CD14-positive monocyte (primary cell): ENCODE results near the gene SIPA1L3. TPM values are rescaled to one million over a fixed set of nuclear protein-coding genes. Genes with fewer than 3 reads are reported as not detected.

Experiments
- DNase-seq, 3 donors: peaks; one replicate each; pipeline ENCODE4 v3.0.0-alpha.2; 2011 to 2022
- H2AFZ ChIP-seq: 2 replicates; pipeline ENCODE4 v1.6.0; 2012; ENCODE audit warnings: mild to moderate bottlenecking, low read depth, low read length, inconsistent platforms; ENCODE audit not compliant: insufficient read depth, poor library complexity, severe bottlenecking
- H3K27ac ChIP-seq, 2 donors: 1 replicate in 1 of 2; 2 replicates in 1 of 2; pipeline ENCODE4 v1.5.1; 2012 to 2013; ENCODE audit warnings: low read length in 2 of 2, control low read depth in 1 of 2, inconsistent platforms in 1 of 2, low read depth in 1 of 2, mild to moderate bottlenecking in 1 of 2
- H3K27me3 ChIP-seq, 2 donors: one replicate each; pipeline versions ENCODE4 v1.6.0 to v1.6.1; 2011 to 2013; ENCODE audit warnings: low read length in 2 of 2; ENCODE audit not compliant: control insufficient read depth in 2 of 2, insufficient read depth in 2 of 2
- H3K36me3 ChIP-seq, 2 donors: replicated peaks in 1 of 2; 1 replicate in 1 of 2; 2 replicates in 1 of 2; pipeline versions ENCODE4 v1.5.1 to v1.6.1; 2012 to 2013; ENCODE audit warnings: low read length in 2 of 2, control low read depth in 1 of 2, inconsistent platforms in 1 of 2, mild to moderate bottlenecking in 1 of 2; ENCODE audit not compliant: insufficient read depth in 2 of 2, control insufficient read depth in 1 of 2
- H3K4me1 ChIP-seq, 2 donors: 1 replicate in 1 of 2; 2 replicates in 1 of 2; pipeline versions ENCODE4 v1.5.1 to v1.6.1; 2012 to 2013; ENCODE audit warnings: low read length in 2 of 2, control low read depth in 1 of 2, inconsistent platforms in 1 of 2, mild to moderate bottlenecking in 1 of 2, moderate library complexity in 1 of 2; ENCODE audit not compliant: insufficient read depth in 2 of 2, control insufficient read depth in 1 of 2
- H3K4me2 ChIP-seq: replicated peaks from 2 replicates; pipeline ENCODE3; 2012; ENCODE audit warnings: low read length, moderate library complexity, mild to moderate bottlenecking; ENCODE audit not compliant: poor library complexity, severe bottlenecking; ENCODE audit errors: extremely low read depth
- H3K4me3 ChIP-seq, 3 experiments: fragments of 200-600 bp in 1 of 3; sonication (generic) in 1 of 3; replicated peaks in 1 of 3; 1 replicate in 2 of 3; 2 replicates in 1 of 3; pipeline ENCODE4 v1.5.1; 2011 to 2013; ENCODE audit warnings: low read length in 3 of 3, mild to moderate bottlenecking in 3 of 3, control low read depth in 2 of 3, low read depth in 2 of 3, inconsistent platforms in 1 of 3, moderate library complexity in 1 of 3
- H3K79me2 ChIP-seq: 2 replicates; pipeline ENCODE4 v1.6.0; 2012; ENCODE audit warnings: mild to moderate bottlenecking, control low read depth, inconsistent platforms, low read length, moderate library complexity; ENCODE audit not compliant: insufficient read depth
- H3K9ac ChIP-seq: 2 replicates; pipeline ENCODE4 v1.6.0; 2017; ENCODE audit warnings: low read length, mild to moderate bottlenecking; ENCODE audit not compliant: insufficient read depth, poor library complexity, severe bottlenecking
- H3K9me3 ChIP-seq, 2 donors: replicated peaks in 1 of 2; 1 replicate in 1 of 2; 2 replicates in 1 of 2; pipeline versions ENCODE4 v1.5.1 to v1.6.1; 2012 to 2013; ENCODE audit warnings: low read length in 2 of 2, control low read depth in 1 of 2; ENCODE audit not compliant: control insufficient read depth in 1 of 2, insufficient read depth in 1 of 2
- H4K20me1 ChIP-seq: 2 replicates; pipeline ENCODE4 v1.6.0; 2012; ENCODE audit warnings: mild to moderate bottlenecking, low read length, control low read depth, moderate library complexity; ENCODE audit not compliant: insufficient read depth
- H3K27ac Mint-ChIP-seq, 7 donors: one replicate each; pipeline ENCODE4 v1.8.0; 2020; ENCODE audit warnings: mild to moderate bottlenecking in 7 of 7, mixed read lengths in 7 of 7, moderate library complexity in 6 of 7, inconsistent platforms in 2 of 7
- H3K27me3 Mint-ChIP-seq, 3 donors: one replicate each; pipeline ENCODE4 v1.8.0; 2021 to 2022; ENCODE audit warnings: low read depth in 3 of 3, mild to moderate bottlenecking in 3 of 3, mixed read lengths in 3 of 3, moderate library complexity in 3 of 3, inconsistent platforms in 1 of 3
- H3K36me3 Mint-ChIP-seq, 2 donors: one replicate each; pipeline ENCODE4 v1.8.0; 2020; ENCODE audit warnings: mixed read lengths in 2 of 2, inconsistent platforms in 1 of 2, mild to moderate bottlenecking in 1 of 2
- H3K4me1 Mint-ChIP-seq: one replicate; pipeline ENCODE4 v1.8.0; 2020; ENCODE audit warnings: mild to moderate bottlenecking, mixed read lengths
- H3K4me3 Mint-ChIP-seq, 2 donors: one replicate each; pipeline ENCODE4 v1.8.0; 2020; ENCODE audit warnings: mild to moderate bottlenecking in 2 of 2, mixed read lengths in 2 of 2, moderate library complexity in 1 of 2
- H3K9me3 Mint-ChIP-seq, 7 donors: one replicate each; pipeline ENCODE4 v1.8.0; 2020 to 2022; ENCODE audit warnings: mixed read lengths in 7 of 7, mild to moderate bottlenecking in 6 of 7, moderate library complexity in 6 of 7, inconsistent platforms in 2 of 7
- CTCF ChIP-seq: fragments of 200-600 bp; IDR thresholded peaks from one replicate; pipeline ENCODE4 v1.8.0; 2022; ENCODE audit warnings: antibody characterized with exemption, mild to moderate bottlenecking
- WGBS: methylation state at CpG from one replicate; pipeline ENCODE4 v1.1.5; 2013; ENCODE audit warnings: missing lambda C conversion rate; ENCODE audit not compliant: insufficient coverage; 5-methylcytosine and 5-hydroxymethylcytosine counted together
- intact Hi-C, 2 donors: fragments of 100-400 bp; cut with micrococcal nuclease; formaldehyde crosslinking; loops; one replicate each; pipeline versions ENCODE4 v1.15.0 to v1.15.1; 2023
- polyA plus RNA-seq, 3 donors: library from polyadenylated mRNA; depleted of rRNA in 1 of 3; unstranded in 2 of 3; stranded (reverse) in 1 of 3; fragments of 300-500 nt in 2 of 3; fragments of >200 nt in 1 of 3; fragmentation: Illumina TruSeq in 2 of 3; gene quantifications; 1 replicate in 2 of 3; 2 replicates in 1 of 3; pipeline ENCODE4 v1.2.3, GENCODE V29; 2012 to 2021

SIPA1L3 gene
- polyA plus RNA-seq, 3 donors: 0.55 to 4.5 (median 0.99) TPM

- H3K4me1 Mint-ChIP-seq: peaks cover 11% of the 10 kb centered on the region
- TF ChIP-seq CTCF: no peak
Measured at GRCh38 chr19:38207543-38207942, 300.5 kb downstream of the SIPA1L3 start.

GRCh38 chr19:38208571-38208970 is 301.6 kb downstream of the SIPA1L3 start:
- H3K36me3 Mint-ChIP-seq: peaks cover 18 to 33% of the 10 kb centered on the region in 2 donors
- H3K27me3 ChIP-seq: peaks cover 20 to 37% of the 10 kb centered on the region in 2 donors
- no peak overlapping the region for H3K27ac ChIP-seq
- peak overlapping the region in 1 of 2 donors; percentile 81 for H3K4me3 Mint-ChIP-seq
- H3K9ac ChIP-seq: no peak overlapping the region
- H2AFZ ChIP-seq: no peak overlapping the region
- H3K27ac Mint-ChIP-seq: peak overlapping the region in 1 of 7 donors; percentile 71
- H3K36me3 ChIP-seq: no peaks in the 10 kb centered on the region
- no peak overlapping the region for H3K4me2 ChIP-seq
- H3K4me3 ChIP-seq: no peak overlapping the region
- no peak for TF ChIP-seq CTCF
- no peaks in the 10 kb centered on the region for H4K20me1 ChIP-seq
- no peak for DNase-seq
- peaks cover 41 to 54% (median 54%) of the 10 kb centered on the region in 3 donors for H3K27me3 Mint-ChIP-seq
- no peaks in the 10 kb centered on the region for H3K4me1 ChIP-seq
- intact Hi-C loops: no loop called here
- peaks cover 0 to 11% (median 4%) of the 10 kb centered on the region in 7 donors for H3K9me3 Mint-ChIP-seq
- H3K79me2 ChIP-seq: no peaks in the 10 kb centered on the region
- H3K9me3 ChIP-seq: peaks cover 0 to 11% of the 10 kb centered on the region in 2 donors
- 40% methylated on average over 1 of the region's 3 CpGs for WGBS
- peaks cover 11% of the 10 kb centered on the region for H3K4me1 Mint-ChIP-seq

More at GRCh38 chr19:38207543-38207942, 300.5 kb downstream of the SIPA1L3 start:
- no peak overlapping the region for H3K4me2 ChIP-seq
- H3K9ac ChIP-seq: no peak overlapping the region
- H3K4me3 ChIP-seq: no peak overlapping the region
- peaks cover 0 to 11% (median 4%) of the 10 kb centered on the region in 7 donors for H3K9me3 Mint-ChIP-seq
- peaks cover 1 to 6% of the 10 kb centered on the region in 2 donors for H3K36me3 ChIP-seq
- H3K27me3 Mint-ChIP-seq: peaks cover 31 to 44% (median 43%) of the 10 kb centered on the region in 3 donors
- H3K27me3 ChIP-seq: peaks cover 20 to 31% of the 10 kb centered on the region in 2 donors
- no peak overlapping the region for H3K4me3 Mint-ChIP-seq
- H2AFZ ChIP-seq: no peak overlapping the region
- H3K36me3 Mint-ChIP-seq: peaks cover 23 to 40% of the 10 kb centered on the region in 2 donors
- intact Hi-C loops: no loop called here
- WGBS: 92% methylated on average over 3 of the region's 12 CpGs
- H3K27ac Mint-ChIP-seq: no peak overlapping the region
- no peaks in the 10 kb centered on the region for H4K20me1 ChIP-seq
- no peak overlapping the region for H3K27ac ChIP-seq
- peaks cover 0 to 11% of the 10 kb centered on the region in 2 donors for H3K9me3 ChIP-seq
- no peaks in the 10 kb centered on the region for H3K4me1 ChIP-seq
- H3K79me2 ChIP-seq: no peaks in the 10 kb centered on the region
- no peak for DNase-seq
